ENCODE results near the gene BRPF1. TPM values are rescaled to one million over a fixed set of nuclear protein-coding genes. Genes with fewer than 3 reads are reported as not detected.

BRPF1 gene
- total RNA-seq, 1 experiment from 2014 or later, result 23.6 TPM

DNA sequence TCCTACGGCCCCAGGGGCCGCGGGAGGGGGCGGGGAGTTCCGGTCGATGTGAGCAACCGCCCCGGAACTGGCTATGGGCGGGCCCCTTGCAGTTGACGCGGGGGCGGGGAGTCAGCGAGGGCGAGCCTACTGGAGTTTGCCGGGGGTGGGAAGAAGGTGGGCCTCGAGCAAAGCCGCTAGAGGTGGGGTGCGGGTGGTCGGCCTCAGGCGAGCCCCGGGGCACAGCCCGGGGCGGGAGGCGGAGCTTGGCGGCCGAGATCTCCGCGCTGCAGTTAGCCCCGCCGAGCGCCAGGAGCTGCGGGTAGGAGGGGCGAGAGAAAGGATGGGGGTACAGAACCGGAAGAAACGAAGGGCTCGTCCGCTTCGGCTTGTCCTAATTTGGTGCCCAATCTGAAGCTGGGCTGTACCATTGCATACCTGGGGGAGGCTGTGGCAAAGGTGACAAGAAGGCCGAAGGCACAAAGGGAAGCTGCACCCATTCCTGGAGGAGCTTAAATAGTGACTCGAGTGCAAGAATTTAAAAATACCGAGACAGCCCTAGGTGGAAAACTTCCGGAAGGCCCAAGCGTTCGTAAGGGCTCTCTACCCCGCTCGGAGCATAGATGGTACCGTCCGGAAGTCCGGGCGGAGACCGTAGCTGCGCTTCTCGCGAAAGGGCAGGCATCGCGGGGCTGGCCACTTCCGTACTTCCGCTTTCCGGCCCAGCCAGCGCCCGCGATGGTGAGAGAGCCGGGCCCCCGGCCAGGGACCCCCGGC lies 61.0 kb downstream of the BRPF1 start, which contains the start of the genes ARPC4 and TADA3 (continued):
- TF ChIP-seq, protein P1, sequence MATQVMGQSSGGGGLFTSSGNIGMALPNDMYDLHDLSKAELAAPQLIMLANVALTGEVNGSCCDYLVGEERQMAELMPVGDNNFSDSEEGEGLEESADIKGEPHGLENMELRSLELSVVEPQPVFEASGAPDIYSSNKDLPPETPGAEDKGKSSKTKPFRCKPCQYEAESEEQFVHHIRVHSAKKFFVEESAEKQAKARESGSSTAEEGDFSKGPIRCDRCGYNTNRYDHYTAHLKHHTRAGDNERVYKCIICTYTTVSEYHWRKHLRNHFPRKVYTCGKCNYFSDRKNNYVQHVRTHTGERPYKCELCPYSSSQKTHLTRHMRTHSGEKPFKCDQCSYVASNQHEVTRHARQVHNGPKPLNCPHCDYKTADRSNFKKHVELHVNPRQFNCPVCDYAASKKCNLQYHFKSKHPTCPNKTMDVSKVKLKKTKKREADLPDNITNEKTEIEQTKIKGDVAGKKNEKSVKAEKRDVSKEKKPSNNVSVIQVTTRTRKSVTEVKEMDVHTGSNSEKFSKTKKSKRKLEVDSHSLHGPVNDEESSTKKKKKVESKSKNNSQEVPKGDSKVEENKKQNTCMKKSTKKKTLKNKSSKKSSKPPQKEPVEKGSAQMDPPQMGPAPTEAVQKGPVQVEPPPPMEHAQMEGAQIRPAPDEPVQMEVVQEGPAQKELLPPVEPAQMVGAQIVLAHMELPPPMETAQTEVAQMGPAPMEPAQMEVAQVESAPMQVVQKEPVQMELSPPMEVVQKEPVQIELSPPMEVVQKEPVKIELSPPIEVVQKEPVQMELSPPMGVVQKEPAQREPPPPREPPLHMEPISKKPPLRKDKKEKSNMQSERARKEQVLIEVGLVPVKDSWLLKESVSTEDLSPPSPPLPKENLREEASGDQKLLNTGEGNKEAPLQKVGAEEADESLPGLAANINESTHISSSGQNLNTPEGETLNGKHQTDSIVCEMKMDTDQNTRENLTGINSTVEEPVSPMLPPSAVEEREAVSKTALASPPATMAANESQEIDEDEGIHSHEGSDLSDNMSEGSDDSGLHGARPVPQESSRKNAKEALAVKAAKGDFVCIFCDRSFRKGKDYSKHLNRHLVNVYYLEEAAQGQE (IDR thresholded peaks at IDR 0.05; ENCODE audit: low read depth), result no peak
- TF ChIP-seq EZH2 (IDR thresholded peaks at IDR 0.05) (no peak), ELF1 (IDR thresholded peaks at IDR 0.05; ENCODE audit: borderline replicate concordance, low read depth) (peak; percentile 93), SRF (IDR thresholded peaks at IDR 0.05; ENCODE audit: low read depth) (peak; percentile 99), YY1 (IDR thresholded peaks at IDR 0.05; ENCODE audit: extremely low read depth, insufficient replicate concordance, low read depth, low read length) (peak; percentile 36), POLR2A (IDR thresholded peaks at IDR 0.05; ENCODE audit: borderline replicate concordance, extremely low read depth, insufficient read depth, insufficient read length) (no peak), EZH2phosphoT487 (IDR thresholded peaks at IDR 0.05; ENCODE audit: borderline replicate concordance) (no peak), ZNF274 (IDR thresholded peaks at IDR 0.05; ENCODE audit: low read depth, low read length) (no peak), TCF7L2 (IDR thresholded peaks at IDR 0.05; ENCODE audit: borderline replicate concordance, extremely low read depth, insufficient read depth, insufficient read length) (peak; percentile 44), FOSL1 (IDR thresholded peaks at IDR 0.05; ENCODE audit: low read depth) (no peak), JUND (IDR thresholded peaks at IDR 0.05) (peak; percentile 73), CEBPB (IDR thresholded peaks at IDR 0.05; ENCODE audit: low read depth) (no peak)
- TF ChIP-seq, protein P2, sequence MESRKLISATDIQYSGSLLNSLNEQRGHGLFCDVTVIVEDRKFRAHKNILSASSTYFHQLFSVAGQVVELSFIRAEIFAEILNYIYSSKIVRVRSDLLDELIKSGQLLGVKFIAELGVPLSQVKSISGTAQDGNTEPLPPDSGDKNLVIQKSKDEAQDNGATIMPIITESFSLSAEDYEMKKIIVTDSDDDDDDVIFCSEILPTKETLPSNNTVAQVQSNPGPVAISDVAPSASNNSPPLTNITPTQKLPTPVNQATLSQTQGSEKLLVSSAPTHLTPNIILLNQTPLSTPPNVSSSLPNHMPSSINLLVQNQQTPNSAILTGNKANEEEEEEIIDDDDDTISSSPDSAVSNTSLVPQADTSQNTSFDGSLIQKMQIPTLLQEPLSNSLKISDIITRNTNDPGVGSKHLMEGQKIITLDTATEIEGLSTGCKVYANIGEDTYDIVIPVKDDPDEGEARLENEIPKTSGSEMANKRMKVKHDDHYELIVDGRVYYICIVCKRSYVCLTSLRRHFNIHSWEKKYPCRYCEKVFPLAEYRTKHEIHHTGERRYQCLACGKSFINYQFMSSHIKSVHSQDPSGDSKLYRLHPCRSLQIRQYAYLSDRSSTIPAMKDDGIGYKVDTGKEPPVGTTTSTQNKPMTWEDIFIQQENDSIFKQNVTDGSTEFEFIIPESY (IDR thresholded peaks at IDR 0.05; ENCODE audit: extremely low read depth, insufficient replicate concordance, low read length), result peak; percentile 95
